HG02970 (cell line): ENCODE data around the gene ACAP3.

Experiments
- ATAC-seq: cut with Tn5 transposase; IDR thresholded peaks from one replicate; pipeline ENCODE4 v1.9.1; 2021; ENCODE audit warnings: mild to moderate bottlenecking, moderate library complexity, moderate number of reproducible peaks; ENCODE audit not compliant: unreplicated experiment, low FRiP score

Gene ACAP3

DNA sequence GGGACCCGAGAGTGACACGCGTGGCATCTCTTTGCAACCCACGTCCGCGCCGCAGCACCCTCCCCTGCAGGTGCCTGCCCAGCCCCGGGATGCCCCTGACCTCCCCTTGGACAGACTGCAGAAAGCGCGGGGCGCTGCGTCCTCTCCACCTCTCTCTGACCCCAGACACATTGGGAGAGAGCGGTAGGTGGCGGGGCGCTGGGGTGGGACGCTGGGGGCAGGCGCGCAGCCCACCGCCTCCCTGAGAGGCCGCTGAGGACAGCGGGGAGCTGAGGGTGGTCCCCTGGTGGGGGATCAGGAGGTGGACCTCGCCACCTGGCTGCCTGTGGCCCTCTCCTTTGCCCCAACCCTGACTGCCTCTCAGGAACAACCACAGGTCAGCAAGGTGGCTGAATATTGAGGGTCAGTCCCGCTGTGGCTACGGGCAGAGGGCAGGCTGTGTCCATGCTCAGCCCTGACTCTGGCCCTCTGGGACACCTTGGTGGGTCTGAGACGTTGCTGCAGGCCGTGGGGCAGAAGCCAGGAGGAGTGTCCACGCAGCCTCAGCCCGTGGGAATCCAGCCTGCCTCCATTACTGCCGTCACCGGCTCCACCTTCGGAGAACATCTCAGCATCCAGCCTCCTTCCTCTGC, 33.3 kb downstream of the ACAP3 start:
- ATAC-seq, result peak; percentile 26

DNA sequence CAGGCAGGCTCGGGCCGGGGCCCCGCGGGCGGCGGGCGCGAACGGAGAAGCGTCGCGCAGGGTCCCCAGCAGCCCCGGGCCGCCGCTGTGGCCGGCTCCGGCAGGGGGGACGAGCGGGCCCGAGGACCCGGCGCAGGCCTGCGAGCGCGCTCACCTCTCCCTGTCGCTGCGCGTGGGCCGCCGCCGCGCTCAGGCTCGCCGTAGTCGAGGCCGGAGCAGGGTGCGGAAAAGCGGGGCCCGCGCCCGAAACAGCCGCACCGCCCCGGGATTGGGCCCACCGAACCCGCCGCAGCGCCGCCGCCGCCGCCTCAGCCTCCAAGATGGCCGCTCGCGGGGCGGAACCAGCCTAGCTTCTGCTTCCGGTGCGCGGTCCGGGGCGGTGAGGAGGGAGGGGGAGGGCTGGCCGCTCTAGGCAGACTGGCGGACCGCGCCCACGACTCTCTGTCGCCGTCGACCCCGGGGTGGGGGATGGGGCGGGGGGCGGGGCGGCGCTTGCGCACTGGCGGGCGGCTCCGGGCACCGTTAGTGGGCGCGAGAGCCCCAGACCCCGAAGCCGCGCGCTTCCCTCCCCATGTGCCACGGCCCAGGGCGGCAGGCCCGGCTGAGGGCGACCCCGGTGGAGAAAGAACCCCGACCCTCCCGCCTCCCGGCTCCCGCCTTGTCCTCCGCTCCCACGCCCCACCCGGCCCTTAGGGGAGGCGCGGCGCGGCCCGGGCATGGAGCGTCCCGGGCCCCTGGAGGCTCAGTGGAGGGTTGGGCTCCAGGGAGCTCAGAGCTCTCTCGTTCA, 34.0 kb downstream of the ACAP3 start, which contains the start of gene UBE2J2:
Gene UBE2J2, minus strand, starts transcription at position 343 of the 787 bp plus-strand sequence. CDS start 5,862 bp downstream, outside the sequence.
- ATAC-seq, result peak; percentile 78

DNA sequence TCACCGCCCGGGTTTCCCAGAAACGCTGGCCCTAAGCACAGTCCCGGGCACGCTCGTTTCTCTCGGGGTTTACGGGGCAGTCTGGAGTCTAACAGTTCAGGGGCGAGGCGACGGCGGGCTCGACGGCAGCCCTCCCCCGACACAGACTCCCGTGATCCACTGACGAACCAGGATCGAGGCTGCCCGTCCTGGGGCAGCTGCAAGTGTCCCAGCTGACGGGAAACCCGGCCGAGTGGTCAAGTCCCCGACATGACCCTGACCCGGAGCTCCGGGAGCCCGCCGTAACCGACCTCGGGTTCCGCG, 34.6 kb downstream of the ACAP3 start:
- peak; percentile 2 for ATAC-seq

DNA sequence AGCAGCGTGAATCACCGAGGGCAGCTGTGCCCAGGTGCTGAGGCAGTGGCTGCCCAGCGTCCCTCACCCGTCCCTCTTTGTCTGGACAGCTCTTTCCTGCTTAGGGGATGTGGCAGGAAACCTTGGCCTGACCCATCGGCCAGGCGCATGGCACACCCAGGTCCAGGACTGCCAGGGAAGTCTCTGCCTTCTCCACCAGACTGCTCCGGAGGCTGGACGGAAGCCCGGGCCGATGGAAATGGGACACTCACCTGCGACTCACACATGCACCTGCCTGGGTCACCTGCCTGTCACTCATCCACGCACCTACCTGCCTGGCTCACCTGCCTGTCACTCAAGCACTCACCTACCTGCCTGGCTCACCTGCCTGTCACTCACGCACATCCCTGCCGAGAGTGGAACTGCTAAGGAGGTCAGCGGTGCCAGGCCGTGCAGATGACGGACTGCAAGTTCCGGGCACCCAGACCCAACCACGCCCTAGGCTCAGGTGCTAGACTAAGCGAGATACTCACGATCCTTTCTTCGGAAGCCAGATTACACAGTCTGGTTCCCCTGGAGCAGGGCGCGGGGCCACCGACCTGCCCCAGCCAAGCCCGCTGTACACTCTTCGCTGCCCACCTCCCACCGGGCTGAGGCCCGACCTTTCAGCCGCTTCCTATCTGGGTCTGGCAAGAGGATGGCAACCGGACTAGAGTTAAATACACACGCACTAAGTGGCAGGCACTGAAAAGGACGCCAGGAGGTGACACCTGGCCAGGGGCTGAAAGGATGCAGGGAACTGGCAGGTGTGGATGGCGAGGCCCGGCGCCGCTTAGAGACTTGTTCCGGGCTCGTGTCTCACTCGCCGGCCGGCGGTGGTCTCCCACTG, 35.2 kb downstream of the ACAP3 start:
- no peak for ATAC-seq

DNA sequence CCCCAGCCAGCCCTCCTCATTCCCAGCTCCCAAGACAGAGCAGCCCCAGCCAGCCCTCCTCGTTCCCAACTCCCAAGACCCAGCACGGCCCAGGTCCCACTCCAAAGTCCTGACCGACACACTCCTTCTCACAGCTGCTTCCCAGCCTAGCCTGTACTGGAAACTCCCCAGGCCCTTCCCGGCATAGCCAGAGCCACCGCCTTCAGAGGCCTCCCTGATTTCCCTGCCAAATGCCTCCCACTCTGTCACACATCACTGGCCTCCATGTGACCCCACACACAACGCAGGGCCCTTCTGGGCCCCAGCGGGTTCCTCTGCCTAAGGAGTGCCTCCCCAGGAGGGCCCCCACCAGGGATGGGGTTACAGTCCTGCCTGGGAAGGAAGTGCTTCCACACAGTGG, 36.9 kb downstream of the ACAP3 start:
- no peak for ATAC-seq

DNA sequence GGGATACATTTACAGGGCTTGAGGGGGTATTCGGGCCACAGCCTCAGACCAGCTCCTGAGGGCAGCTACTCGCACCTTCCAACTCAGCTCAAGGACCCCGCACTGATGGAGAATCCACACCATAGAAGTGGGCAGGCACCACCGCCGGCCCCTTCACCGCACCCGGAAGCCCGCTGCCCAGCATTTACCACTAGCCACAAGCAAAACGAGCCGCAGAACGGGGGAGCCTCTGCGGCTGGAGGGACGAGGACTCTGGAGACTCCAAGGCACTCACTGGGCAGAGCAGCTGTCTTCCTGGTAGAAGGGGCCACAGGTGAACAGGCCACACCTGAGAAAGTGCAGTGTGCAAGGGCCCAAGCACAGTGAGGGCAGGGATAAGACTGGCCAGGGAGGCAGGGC, 39.4 kb downstream of the ACAP3 start:
- no peak for ATAC-seq

DNA sequence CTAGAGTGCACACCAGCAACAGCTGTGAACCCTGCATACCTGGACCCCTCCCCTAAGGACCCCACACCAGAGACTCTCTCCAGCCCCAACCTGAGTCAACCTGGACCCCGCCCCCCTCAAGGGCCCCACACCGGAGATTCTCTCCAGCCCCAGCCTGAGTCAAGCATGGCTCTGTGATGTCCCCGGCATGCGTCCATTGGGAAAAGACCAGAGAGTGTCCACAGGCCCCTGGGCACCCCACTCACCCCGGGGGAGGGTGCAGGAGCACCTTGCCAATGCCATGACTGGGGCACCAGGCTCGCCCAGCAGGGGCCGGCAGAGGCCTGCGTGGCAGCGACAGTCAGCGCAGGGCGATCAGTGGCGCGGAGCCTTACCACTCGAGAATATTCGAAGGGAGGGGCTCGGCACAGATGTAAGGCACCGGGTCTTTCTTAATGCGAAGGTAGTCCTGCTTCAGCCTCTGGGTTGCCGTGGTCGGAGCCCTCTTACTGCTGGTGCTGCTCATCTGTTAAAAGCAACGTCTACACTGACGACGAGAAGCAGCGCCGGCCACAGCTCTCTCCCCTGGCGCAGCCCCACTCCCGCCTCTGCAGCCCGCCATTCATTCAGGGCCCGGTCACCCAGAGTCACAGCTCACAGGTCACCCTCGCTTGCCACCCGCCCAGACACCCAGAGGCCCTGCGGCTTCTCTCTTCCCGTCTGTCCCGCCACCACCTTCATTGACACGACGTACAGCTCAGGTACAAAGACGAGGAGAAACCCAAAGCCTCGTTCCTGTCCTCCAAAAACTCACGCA, 40.0 kb downstream of the ACAP3 start:
- ATAC-seq, result no peak

DNA sequence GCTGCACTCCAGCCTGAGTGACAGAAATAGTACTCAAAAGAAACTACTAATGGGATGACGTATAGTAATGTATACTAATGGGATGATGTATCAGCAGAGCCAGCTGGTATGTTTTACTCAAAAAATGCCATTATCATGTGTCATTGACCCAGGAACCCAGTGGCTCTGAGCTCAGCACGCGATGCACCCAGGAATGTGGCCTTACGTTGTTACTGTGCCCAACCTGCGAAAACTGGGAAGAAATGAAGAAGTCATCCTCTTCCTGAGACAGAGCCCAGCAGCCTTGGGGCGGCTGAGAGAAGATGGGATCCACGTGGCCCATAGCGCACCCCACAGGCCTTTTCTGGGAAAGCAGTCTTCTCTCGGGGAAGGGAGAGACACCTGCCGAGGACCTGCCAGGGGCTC, 42.9 kb downstream of the ACAP3 start:
- no peak for ATAC-seq

DNA sequence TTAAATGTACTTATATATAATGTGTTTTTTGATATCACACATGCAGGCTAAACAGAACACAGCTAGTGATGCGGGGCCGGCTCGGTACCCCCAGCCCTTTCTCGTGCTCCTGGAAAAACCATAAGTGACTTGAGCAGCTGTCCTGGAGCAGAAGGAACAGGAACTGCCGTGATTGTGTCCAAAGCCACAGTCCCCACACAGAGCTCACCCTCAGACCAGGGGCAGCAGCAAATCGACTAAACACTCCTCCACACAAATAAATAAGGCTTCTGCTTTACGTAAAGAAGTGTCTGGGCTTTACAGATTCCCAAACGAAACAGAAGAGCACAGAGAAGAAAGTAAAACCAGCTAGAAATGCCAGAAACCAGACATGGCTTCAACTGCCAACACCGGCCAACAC, 43.7 kb downstream of the ACAP3 start:
- no peak for ATAC-seq

DNA sequence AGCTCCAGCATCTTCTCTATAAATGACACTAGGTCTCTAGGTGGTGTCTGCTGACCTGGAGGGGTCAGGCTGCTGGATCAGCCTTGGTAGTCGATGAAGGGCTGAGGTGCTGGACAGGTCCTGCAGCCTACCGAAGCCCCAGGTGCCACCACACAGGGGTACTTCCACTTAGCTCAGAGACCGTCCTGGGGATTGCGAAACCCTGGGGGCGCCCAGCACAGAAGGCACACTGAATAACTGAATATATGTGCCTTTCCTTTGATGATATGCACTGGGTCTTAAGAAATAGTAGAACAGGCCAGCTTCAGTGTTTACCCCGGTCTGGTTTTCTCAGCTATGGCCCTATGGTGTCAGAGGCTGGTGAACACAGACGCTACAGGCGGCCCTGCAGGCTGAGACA, 45.0 kb downstream of the ACAP3 start:
- ATAC-seq, result no peak

DNA sequence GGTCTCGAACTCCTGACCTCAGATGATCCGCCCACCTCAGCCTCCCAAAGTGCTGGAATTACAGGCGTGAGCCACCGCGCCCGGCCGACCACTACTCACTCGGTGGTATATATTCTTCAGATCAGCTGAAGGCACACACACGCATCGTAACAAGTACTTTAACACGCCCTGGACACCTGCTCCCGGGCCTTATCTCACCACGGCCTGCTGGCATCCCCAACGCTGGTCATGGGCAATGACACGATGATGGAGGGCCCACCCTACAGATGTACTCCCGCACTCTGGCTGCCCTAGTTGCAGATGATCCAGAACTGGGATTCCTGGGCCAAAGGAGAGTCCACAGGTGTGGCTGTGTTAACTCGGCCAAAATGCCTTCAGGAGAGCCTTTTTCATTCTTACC, 45.7 kb downstream of the ACAP3 start:
- ATAC-seq, result no peak

DNA sequence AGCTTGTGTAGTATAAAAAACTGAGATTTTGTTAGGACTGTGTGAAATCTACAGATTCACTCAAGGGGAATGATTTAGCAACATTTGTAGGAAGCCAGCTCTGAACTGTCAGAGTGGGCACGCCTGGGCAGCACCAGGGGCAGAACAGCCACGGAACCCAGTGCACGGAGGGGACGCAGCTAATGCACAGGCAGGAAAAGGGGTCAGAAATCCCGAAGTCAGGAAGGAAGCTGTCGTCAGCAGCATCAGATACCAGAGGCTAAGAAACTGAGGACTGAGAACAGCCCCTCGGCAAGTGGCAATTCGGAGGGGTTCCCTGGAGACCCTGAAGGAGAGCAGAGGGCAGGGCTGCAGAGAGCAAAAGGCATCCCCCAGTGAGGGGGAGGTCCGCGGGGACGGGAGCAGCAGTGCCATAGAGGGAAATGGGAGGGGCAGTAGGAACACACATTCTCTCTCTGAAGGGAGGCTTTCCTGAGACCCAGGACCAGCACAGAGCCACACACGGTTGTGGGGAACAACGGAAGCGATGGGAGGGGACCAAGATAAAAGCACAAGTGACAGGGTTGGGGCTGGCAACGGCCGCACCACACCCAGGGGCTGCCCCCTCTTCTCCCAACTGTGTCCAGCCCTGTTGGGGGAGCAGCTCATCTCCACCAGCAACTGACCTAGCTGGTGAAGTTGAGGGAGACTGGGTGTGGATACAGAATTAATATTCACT, 46.7 kb downstream of the ACAP3 start:
- ATAC-seq, result no peak

DNA sequence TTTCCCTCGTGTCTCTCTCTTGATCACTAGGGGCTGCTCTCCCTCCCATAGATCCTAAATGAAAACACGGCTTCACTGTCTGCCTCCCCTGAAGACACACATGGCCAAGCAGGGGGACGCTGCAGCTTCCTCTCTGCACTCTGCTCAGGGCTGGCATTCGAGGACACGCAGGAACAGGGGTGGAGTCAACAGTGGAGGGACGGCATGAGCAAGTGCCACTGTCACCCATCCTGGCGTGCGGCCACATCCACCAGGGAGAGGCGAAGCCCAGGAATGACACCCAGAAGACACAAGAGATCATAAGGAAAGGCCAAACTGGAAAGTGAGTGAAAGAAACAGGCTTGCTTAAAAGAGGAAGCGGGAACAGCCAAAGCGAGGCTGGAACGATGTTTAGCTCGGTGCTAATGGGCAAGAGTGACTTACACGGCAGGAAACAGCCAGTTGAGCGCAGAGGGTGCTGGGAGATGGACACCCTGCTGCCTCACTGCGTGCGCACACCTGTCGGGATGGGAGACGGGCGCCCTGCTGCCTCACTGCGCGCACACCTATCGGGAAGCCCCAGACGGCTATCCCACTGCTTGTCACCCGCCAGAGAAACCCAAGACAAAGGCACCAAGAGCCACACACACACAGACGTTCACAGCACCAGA, 47.7 kb downstream of the ACAP3 start:
- ATAC-seq, result no peak

DNA sequence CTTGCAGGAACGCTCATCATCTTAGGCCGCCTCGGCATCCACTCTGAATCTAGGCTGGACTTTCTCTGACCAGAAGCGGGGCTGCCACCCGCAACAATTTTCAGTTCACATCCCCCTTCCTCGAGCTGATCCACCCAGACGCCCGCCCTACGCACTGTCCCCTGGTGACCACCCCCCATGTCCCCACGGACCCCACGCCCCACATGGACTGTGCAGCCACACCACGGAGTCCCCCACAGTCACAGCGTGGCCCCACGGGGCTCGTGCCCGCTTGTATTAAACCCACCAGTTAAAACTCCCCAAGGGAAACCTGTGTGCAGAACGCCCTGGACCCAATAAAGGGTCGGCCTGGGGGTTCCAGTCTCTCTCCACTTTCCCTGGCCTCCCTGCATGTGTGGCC, 48.2 kb downstream of the ACAP3 start:
- ATAC-seq, result no peak

DNA sequence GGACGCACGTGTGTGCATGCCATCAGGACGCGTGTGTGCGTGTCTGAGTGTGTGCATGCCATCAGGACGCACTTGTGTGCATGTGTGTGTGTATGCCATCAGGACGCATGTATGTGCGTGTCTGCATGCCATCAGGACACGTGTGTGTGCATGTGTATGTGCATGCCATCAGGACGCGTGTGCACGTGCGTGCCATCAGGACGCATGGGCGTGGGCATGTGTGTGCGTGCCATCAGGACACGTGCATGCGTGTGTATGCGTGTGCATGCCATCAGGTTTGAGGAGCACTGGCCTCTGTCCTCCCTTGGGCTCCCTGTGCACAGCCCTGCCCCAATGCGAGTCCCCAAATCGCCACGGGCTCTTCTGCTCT, 48.6 kb downstream of the ACAP3 start:
- ATAC-seq, result no peak

DNA sequence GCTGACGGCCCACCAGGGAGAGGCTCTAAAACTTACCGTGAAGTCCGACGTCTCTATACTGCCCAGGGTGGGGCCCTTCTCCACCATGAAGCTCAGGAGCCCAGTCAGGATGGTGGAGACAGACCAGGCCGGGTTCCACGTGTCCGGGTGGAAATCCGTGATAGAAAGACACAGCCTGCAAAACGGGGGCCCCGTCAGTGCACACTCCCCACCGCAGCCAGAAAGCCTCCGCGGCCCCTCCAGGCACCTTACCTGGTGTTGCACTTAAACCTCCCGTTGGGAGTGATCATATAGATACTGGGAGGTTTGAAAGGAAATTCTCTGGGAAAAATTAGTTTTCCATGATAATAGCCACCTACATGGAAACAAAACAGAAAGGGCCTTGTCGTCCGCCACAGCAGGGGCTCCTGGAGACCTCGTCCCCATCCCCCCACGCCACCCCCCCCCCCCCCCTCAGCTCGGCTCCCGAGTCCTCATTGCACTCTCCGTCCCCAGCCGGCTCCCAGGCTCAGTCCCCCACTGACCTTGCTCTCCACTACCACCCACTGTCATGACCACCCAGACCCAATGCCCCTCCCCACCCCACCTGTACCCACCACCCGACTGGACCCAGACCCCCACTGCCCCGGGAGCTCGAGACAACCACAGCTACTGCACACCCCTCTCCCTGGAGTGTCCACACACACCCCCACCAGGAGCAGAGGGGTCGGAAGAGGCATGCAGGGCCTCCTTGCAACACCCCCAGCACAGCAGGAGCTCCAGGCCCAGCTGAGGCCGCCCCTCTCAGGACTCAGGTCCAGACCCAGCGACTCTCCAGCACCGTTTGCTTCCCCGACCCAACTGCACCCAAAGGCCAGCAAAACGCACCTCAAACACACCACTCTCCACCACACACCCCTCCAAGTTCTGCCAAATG, 50.5 kb downstream of the ACAP3 start:
- no peak for ATAC-seq

DNA sequence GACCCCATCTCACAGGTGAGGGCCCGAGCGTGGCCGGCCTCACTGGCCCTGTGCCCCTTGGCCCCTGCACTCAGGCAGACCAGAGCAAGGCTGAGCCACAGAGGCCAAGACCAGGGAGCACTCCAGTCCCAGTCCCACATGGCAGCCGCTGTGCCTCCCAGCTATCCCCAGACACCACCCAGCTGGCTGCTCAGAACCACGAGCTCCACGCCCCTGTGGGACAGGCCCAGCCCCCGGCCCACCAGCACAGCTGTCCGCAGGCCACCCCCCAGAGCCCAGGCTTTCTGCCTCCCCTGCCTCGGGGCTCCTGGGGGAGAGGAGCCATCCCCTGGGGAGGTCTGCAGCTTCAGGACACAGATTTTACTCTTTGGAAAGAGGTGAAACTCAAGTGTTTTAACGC, 52.1 kb downstream of the ACAP3 start:
- ATAC-seq, result no peak

DNA sequence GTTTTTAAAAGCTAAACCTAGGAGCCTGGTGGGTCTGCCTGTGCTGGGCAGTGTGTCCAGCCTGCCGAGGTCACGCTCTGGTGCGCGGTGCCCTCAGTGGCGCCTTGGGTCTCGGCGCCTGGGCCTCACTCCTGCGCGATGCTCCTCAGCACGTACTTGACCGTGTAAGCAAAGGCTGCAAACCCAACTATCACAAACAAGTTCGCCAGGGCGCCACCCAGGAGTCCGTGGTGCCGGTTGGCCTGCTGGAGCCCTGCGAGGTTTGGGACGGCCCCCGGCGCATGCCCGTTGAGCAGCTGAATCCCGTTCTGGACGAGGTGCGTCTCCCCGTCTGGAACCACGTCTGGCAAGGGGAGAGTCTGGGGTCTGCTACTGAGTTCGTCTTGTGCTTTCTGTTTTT, 52.7 kb downstream of the ACAP3 start:
- no peak for ATAC-seq

DNA sequence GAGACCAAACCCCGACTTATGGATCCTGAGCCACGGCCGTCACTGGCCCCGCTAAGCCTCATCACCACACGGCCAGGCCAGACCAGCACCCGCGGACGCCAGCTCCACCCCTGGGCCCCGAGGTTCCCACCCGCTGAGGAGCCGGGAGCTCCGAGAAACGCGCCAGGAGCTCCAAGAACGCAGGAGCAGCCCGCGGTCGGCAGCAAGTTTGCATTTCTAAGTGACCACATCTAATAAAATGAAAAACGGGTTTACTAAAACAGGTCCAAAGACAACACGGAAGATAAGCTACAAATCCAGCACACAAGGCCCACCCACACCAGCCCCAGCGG, 53.1 kb downstream of the ACAP3 start:
- no peak for ATAC-seq
